ENCODE data around the gene ITPRIPL2.
A peak's percentile ranks its signal among the peaks of the same experiment; 100 is the strongest.

The ITPRIPL2 gene

GRCh38 chr16:19126300-19126699 is 12.5 kb downstream of the ITPRIPL2 start:
- Histone ChIP-seq H3K27ac (no peak overlapping the region), H3K4me3 (no peak overlapping the region)
- TF ChIP-seq, protein P1, sequence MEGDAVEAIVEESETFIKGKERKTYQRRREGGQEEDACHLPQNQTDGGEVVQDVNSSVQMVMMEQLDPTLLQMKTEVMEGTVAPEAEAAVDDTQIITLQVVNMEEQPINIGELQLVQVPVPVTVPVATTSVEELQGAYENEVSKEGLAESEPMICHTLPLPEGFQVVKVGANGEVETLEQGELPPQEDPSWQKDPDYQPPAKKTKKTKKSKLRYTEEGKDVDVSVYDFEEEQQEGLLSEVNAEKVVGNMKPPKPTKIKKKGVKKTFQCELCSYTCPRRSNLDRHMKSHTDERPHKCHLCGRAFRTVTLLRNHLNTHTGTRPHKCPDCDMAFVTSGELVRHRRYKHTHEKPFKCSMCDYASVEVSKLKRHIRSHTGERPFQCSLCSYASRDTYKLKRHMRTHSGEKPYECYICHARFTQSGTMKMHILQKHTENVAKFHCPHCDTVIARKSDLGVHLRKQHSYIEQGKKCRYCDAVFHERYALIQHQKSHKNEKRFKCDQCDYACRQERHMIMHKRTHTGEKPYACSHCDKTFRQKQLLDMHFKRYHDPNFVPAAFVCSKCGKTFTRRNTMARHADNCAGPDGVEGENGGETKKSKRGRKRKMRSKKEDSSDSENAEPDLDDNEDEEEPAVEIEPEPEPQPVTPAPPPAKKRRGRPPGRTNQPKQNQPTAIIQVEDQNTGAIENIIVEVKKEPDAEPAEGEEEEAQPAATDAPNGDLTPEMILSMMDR (IDR thresholded peaks at IDR 0.05), result no peak
- DNase-seq (ENCODE audit: low spot score), result no peak

GRCh38 chr16:19127205-19127604 is 13.4 kb downstream of the ITPRIPL2 start:
- Histone ChIP-seq H3K27ac (no peak overlapping the region), H3K4me3 (no peak overlapping the region)
- no peak for DNase-seq (ENCODE audit: low spot score)
- TF ChIP-seq, protein P1 (IDR thresholded peaks at IDR 0.05), result no peak

- Histone ChIP-seq H3K4me3 (no peak overlapping the region), H3K27ac (no peak overlapping the region)
- no peak for DNase-seq (ENCODE audit: low spot score)
- TF ChIP-seq, protein P1 (IDR thresholded peaks at IDR 0.05), result no peak
These were observed 13.9 kb downstream of the ITPRIPL2 start for GRCh38 chr16:19127674-19128131.

GRCh38 chr16:19128454-19129200 is 14.9 kb downstream of the ITPRIPL2 start:
- TF ChIP-seq, protein P1 (IDR thresholded peaks at IDR 0.05), result no peak
- Histone ChIP-seq H3K27ac (no peak overlapping the region), H3K4me3 (no peak overlapping the region)
- no peak for DNase-seq (ENCODE audit: low spot score)

DNA sequence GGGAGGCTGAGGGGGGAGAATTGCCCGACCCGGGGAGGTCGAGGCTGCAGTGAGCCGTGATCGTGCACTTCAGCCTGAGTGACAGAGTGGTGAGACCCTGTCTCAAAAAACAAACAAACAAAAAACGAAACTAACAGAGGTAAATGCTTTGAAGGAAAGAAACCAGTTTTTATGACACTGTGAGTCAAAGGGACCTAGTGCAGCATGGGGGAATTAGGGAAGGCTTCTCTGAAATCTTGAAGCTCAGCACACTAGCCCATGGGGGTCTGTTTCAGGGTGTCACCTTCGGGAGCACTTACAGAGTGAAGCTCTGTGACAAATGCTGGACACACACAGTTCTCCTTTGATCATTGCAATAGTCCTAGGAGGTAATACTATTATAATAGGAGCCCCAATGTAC is 16.6 kb downstream of the ITPRIPL2 start:
- H3K27ac ChIP-seq, result peak overlapping the region; percentile 10 to 80
- DNase-seq (ENCODE audit: low spot score), result no peak
- TF ChIP-seq, protein P1 (IDR thresholded peaks at IDR 0.05), result no peak
- H3K4me3 ChIP-seq, result peak overlapping the region; percentile 4

DNA sequence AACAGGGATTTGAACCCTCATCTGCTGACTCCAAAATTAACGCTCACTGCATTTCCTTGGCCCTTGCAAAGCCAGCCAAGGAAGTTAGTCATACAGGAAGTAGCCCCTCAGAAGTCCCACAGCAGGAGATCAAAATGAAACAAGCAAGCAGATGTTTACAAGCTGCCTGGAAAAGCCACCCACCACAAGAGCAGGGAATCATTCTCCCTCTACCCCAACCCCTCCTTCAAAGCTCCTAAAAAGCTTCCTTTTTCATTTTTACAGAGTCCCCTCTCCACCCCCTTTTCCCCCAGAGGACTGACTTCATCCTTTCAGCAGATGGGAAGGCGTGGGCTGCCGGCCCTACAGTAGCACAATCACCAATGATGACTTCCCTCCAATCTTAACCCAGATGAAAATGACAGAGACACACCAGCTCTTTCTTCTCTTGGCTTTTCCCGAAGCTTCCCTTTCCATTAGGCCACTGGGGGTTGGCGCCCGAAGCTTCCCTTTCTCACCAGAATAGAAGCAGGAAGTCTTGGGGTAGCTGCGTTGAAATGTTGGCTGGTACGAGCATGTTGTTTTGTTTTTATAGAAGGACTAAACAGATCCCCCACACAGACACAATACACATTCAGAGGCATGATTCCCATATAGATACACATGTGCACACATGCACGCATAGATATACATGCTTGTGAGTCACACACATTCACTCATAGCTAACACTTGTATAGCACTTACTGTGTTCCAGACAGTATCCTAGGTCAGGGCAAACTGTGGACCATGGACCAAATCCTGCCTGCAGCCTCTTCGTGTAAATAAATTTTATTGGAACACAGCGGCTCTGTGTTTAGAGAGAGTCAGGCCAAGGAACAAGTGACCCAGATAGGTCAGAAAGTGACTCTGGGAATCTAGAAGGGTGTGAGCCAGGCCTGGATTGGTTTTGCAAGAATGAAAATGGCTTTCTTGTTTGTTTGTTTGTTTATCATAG is 17.4 kb downstream of the ITPRIPL2 start:
- H3K27ac ChIP-seq, result peak overlapping the region; percentile 10 to 80
- TF ChIP-seq, protein P1 (IDR thresholded peaks at IDR 0.05), result no peak
- H3K4me3 ChIP-seq, result peak overlapping the region; percentile 4
- no peak for DNase-seq (ENCODE audit: low spot score)

Measured in coronary artery (tissue), 2 donors.